HCT116 (cell line): Measurements from ENCODE around the gene RABL6. TPM values are rescaled to one million over a fixed set of nuclear protein-coding genes. Genes with fewer than 3 reads are reported as not detected.
A peak's percentile ranks its signal among the peaks of the same experiment; 100 is the strongest.

Experiments used
- ATAC-seq: fragments of 200-7000 bp; cut with Tn5 transposase; 2 replicates; pipeline ENCODE4 v1.9.1; 2020; ENCODE audit warnings: mild to moderate bottlenecking, moderate library complexity
- BruUV-seq: library from RNA; stranded (reverse); fragments of 400-500 nt; replicated peaks from 2 replicates; lab custom pipeline; 2021; lab: Mats Ljungman, UMichigan
- CTCF ChIA-PET: fragments of 300-600 bp; sonication (Branson Sonifier 250); formaldehyde crosslinking; loops from one replicate; lab custom pipeline; 2021; ENCODE audit warnings: antibody characterized with exemption; lab: Charles Lee
- POLR2A ChIA-PET: fragments of 300-600, 350-600 bp; sonication (Branson Sonifier 250); formaldehyde crosslinking; loops from one replicate; lab custom pipeline; 2021; ENCODE audit warnings: antibody characterized with exemption; lab: Charles Lee
- RAD21 ChIA-PET, 2 experiments: fragments of 300-600 bp; sonication (Branson Sonifier 250); formaldehyde crosslinking; loops; one replicate each; lab custom pipeline; 2023; ENCODE audit warnings: low total read pairs in 2 of 2; ENCODE audit not compliant: uncharacterized antibody in 2 of 2, unreplicated experiment in 2 of 2, low non-redundant PET in 1 of 2; lab: Charles Lee
- DNase-seq: peaks from one replicate; pipeline ENCODE4 v3.0.0-alpha.2; 2010; ENCODE audit warnings: low read depth, low spot score
- H2AFZ ChIP-seq: fragments of 200-600 bp; shearing (Covaris generic), sonication (generic); 2 replicates; pipeline ENCODE4 v1.6.1; 2017; ENCODE audit warnings: low read depth, mixed run types, mixed read lengths, antibody characterized with exemption, low read length; ENCODE audit not compliant: poor library complexity, severe bottlenecking
- H3K27ac ChIP-seq: 2 replicates; pipeline ENCODE4 v1.5.1; 2012; ENCODE audit warnings: low read depth, low read length
- H3K27me3 ChIP-seq: fragments of 200-600 bp; sonication (generic); 2 replicates; pipeline ENCODE4 v1.6.1; 2016; ENCODE audit warnings: mixed run types, low read length, mixed read lengths; ENCODE audit not compliant: insufficient read depth
- H3K36me3 ChIP-seq, 2 experiments: fragments of 200-500 bp in 1 of 2; fragments of 200-600 bp in 1 of 2; sonication (Bioruptor generic) in 1 of 2; sonication (generic) in 1 of 2; 2 replicates each; pipeline versions ENCODE4 v1.5.1 to v1.6.1; 2014 to 2016; ENCODE audit warnings: low read length in 2 of 2, inconsistent platforms in 1 of 2, mixed read lengths in 1 of 2, mixed run types in 1 of 2; ENCODE audit not compliant: insufficient read depth in 2 of 2, control insufficient read depth in 1 of 2
- H3K4me1 ChIP-seq, 2 experiments: fragments of 200-600 bp in 1 of 2; sonication (generic) in 1 of 2; 2 replicates each; pipeline versions ENCODE4 v1.5.1 to v1.6.1; 2012 to 2017; ENCODE audit warnings: low read length in 2 of 2, inconsistent platforms in 1 of 2, mild to moderate bottlenecking in 1 of 2, mixed read lengths in 1 of 2, mixed run types in 1 of 2, moderate library complexity in 1 of 2; ENCODE audit not compliant: insufficient read depth in 2 of 2, control insufficient read depth in 1 of 2
- H3K4me2 ChIP-seq: fragments of 200-600 bp; sonication (generic); 2 replicates; pipeline ENCODE4 v1.6.1; 2017; ENCODE audit warnings: mixed run types, low read length, mixed read lengths
- H3K4me3 ChIP-seq, 2 experiments: fragments of 200-600 bp in 1 of 2; sonication (generic) in 1 of 2; replicated peaks in 1 of 2; 2 replicates each; pipeline ENCODE4 v1.5.1; 2011 to 2016; ENCODE audit warnings: low read length in 2 of 2, control low read depth in 1 of 2, low read depth in 1 of 2, mild to moderate bottlenecking in 1 of 2, mixed read lengths in 1 of 2, mixed run types in 1 of 2
- H3K79me2 ChIP-seq: fragments of 200-600 bp; sonication (generic); 2 replicates; pipeline ENCODE4 v1.6.1; 2017; ENCODE audit warnings: mild to moderate bottlenecking, mixed run types, low read length, moderate library complexity, mixed read lengths; ENCODE audit not compliant: insufficient read depth
- H3K9ac ChIP-seq: fragments of 200-600 bp; sonication (generic); 2 replicates; pipeline ENCODE4 v1.6.1; 2016; ENCODE audit warnings: low read length, mixed read lengths
- H3K9me2 ChIP-seq: fragments of 200-600 bp; sonication (generic), shearing (Covaris generic); 2 replicates; pipeline ENCODE4 v1.6.1; 2017; ENCODE audit warnings: mixed run types, mild to moderate bottlenecking, moderate library complexity; ENCODE audit not compliant: insufficient read depth
- H3K9me3 ChIP-seq, 2 experiments: fragments of 200-500 bp in 1 of 2; fragments of 200-600 bp in 1 of 2; sonication (Bioruptor generic) in 1 of 2; sonication (generic) in 1 of 2; 2 replicates each; pipeline ENCODE4 v1.6.1; 2014 to 2017; ENCODE audit warnings: low read length in 2 of 2, mixed read lengths in 2 of 2, inconsistent platforms in 1 of 2, low read depth in 1 of 2, mild to moderate bottlenecking in 1 of 2, mixed run types in 1 of 2, moderate library complexity in 1 of 2; ENCODE audit not compliant: control insufficient read depth in 1 of 2, insufficient read depth in 1 of 2
- H4K20me1 ChIP-seq: fragments of 200-600 bp; sonication (generic), shearing (Covaris generic); 2 replicates; pipeline ENCODE4 v1.6.1; 2017; ENCODE audit warnings: mixed run types, mild to moderate bottlenecking, moderate library complexity; ENCODE audit not compliant: insufficient read depth
- CEBPB ChIP-seq: IDR thresholded peaks from 2 replicates; pipeline ENCODE4 v1.6.1; 2012; ENCODE audit warnings: low read depth
- ELF1 ChIP-seq: IDR thresholded peaks from 2 replicates; pipeline ENCODE4 v1.6.1; 2012; ENCODE audit warnings: low read depth, borderline replicate concordance
- EZH2phosphoT487 ChIP-seq: fragments of 200-600 bp; IDR thresholded peaks from 2 replicates; pipeline ENCODE4 v1.6.1; 2018; ENCODE audit warnings: antibody characterized with exemption, borderline replicate concordance
- POLR2AphosphoS5 ChIP-seq: IDR thresholded peaks from 2 replicates; pipeline ENCODE4 v1.6.1; 2011; ENCODE audit warnings: mild to moderate bottlenecking, low read depth, low read length, moderate library complexity
- SIN3A ChIP-seq: IDR thresholded peaks from 2 replicates; pipeline ENCODE4 v1.6.1; 2012; ENCODE audit warnings: low read depth
- SRF ChIP-seq: IDR thresholded peaks from 2 replicates; pipeline ENCODE4 v1.6.1; 2012; ENCODE audit warnings: low read depth
- YY1 ChIP-seq: IDR thresholded peaks from 2 replicates; pipeline ENCODE4 v1.6.1; 2011; ENCODE audit warnings: low read length, low read depth, moderate library complexity, mild to moderate bottlenecking; ENCODE audit not compliant: insufficient replicate concordance; ENCODE audit errors: extremely low read depth
- intact Hi-C: fragments of 100-400 bp; cut with micrococcal nuclease; formaldehyde crosslinking; loops from 2 replicates; pipeline ENCODE4 v1.10.0; 2022
- total RNA-seq: library from RNA; stranded (reverse); gene quantifications from one replicate; pipeline ENCODE4 v1.2.1, GENCODE V29; 2021; ENCODE audit not compliant: unreplicated experiment
- TF ChIP-seq, protein P1 (sequence below): IDR thresholded peaks from 2 replicates; pipeline ENCODE4 v1.6.1; 2012; ENCODE audit warnings: low read depth
- TF ChIP-seq, protein P2 (sequence below): IDR thresholded peaks from 2 replicates; pipeline ENCODE4 v1.6.1; 2012
- TF ChIP-seq, protein P3 (sequence below), 3 experiments: fragments of 200-600 bp in 1 of 3; sonication (generic) in 1 of 3; IDR thresholded peaks in 2 of 3; conservative IDR thresholded peaks in 1 of 3; 2 replicates each; pipeline ENCODE4 v1.5.1; 2012 to 2017; ENCODE audit warnings: low read depth in 2 of 3, low read length in 2 of 3, antibody characterized with exemption in 1 of 3, borderline replicate concordance in 1 of 3, control low read depth in 1 of 3, mild to moderate bottlenecking in 1 of 3, mixed read lengths in 1 of 3, mixed run types in 1 of 3, moderate library complexity in 1 of 3; ENCODE audit not compliant: insufficient read depth in 1 of 3

Gene RABL6
- total RNA-seq, 1 experiment from 2014 or later: 98.6 TPM

DNA sequence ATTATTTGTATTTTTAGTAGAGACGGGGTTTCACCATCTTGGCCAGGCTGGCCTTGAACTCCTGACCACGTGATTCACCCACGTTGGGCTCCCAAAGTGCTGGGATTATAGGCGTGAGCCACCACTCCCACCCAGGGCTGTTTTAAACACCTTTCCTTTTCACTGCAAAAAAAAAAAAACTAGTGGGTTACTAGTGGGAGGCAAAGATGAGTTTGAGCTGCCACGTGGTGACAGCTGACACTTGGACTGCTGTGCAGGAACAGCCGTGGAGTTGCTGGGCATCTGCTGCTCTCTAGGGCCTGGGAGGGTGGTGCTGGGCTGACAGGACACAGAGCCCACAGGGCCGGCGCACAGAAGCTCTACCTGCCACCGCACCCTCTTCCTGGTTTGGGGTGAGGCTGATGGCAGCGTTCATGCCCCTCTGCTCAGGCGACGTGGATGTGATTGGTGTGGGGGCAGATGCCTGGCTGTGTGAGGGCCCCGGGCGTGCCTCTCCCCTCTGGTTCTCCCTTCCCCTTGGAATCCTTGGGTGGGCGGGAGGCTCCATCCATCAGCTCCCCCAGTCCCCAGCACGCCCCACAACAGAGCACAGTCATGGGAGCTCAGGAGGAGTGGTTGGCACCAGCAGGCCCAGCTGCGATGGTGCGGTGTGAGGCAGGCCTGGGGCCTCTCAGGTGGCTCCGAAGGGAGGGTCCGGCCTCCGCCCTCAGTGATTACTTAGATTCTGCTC lies 16.9 kb downstream of the RABL6 start (continued):
- TF ChIP-seq, protein P1, sequence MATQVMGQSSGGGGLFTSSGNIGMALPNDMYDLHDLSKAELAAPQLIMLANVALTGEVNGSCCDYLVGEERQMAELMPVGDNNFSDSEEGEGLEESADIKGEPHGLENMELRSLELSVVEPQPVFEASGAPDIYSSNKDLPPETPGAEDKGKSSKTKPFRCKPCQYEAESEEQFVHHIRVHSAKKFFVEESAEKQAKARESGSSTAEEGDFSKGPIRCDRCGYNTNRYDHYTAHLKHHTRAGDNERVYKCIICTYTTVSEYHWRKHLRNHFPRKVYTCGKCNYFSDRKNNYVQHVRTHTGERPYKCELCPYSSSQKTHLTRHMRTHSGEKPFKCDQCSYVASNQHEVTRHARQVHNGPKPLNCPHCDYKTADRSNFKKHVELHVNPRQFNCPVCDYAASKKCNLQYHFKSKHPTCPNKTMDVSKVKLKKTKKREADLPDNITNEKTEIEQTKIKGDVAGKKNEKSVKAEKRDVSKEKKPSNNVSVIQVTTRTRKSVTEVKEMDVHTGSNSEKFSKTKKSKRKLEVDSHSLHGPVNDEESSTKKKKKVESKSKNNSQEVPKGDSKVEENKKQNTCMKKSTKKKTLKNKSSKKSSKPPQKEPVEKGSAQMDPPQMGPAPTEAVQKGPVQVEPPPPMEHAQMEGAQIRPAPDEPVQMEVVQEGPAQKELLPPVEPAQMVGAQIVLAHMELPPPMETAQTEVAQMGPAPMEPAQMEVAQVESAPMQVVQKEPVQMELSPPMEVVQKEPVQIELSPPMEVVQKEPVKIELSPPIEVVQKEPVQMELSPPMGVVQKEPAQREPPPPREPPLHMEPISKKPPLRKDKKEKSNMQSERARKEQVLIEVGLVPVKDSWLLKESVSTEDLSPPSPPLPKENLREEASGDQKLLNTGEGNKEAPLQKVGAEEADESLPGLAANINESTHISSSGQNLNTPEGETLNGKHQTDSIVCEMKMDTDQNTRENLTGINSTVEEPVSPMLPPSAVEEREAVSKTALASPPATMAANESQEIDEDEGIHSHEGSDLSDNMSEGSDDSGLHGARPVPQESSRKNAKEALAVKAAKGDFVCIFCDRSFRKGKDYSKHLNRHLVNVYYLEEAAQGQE: no peak
- no peak for TF ChIP-seq EZH2phosphoT487
- TF ChIP-seq, protein P2, sequence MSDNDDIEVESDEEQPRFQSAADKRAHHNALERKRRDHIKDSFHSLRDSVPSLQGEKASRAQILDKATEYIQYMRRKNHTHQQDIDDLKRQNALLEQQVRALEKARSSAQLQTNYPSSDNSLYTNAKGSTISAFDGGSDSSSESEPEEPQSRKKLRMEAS: no peak
- TF ChIP-seq SIN3A: no peak

DNA sequence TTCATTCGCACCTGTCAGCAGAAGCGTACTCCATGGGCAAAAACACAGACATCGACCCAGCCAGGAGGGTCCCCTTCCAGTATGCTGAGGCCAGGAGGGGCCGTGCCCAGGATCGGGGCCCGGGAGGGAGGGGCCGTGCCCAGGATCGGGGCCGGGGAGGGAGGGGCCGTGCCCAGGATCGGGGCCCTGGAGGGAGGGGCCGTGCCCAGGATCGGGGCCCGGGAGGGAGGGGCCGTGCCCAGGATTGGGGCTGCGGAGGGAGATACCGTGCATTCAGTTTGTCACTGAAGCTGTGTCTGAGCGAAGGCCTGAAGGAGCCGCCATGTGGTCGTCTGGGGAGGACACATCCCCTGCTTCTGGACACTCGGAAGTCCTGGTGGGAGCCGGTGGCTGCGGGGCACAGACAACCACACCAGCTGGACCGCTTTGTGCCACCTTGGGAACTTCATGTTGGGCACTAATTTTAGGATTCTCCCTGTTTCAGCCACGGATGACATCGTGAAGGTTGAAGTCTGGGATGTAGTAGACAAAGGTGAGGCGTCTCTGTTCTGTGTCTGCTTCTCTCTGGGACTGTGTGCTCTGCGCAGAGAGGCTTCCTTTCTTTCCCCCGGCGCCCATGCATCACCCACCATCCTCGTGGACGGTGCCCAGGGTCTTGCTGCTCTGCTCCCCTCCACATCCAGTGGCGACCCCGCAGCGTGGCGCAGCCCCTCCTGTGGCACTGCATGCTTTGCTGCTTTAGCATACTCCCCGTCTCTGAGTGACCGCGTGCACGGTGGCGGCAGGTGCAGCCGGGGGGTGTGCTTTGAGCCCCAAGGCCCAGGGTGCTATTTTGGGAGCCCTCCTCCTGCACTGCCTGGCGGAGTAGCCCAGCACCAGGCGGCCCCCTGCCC lies 17.8 kb downstream of the RABL6 start:
- H2AFZ ChIP-seq: no peak overlapping the region
- H3K9me3 ChIP-seq: no peaks in the 10 kb centered on the region
- H3K27me3 ChIP-seq: no peaks in the 10 kb centered on the region
- H3K9me2 ChIP-seq: no peaks in the 10 kb centered on the region
- ATAC-seq (0 out of 2 replicates have a peak, but pooled peaks have one; percentile 30), DNase-seq (no peak)
- POLR2A ChIA-PET: no interaction called here
- intact Hi-C loops: no loop called here
- H3K9ac ChIP-seq: no peak overlapping the region
- no peak overlapping the region for H3K27ac ChIP-seq
- H3K4me2 ChIP-seq: no peak overlapping the region
- RAD21 ChIA-PET: no interaction called here
- H3K36me3 ChIP-seq: peaks cover 6 to 8% of the 10 kb centered on the region in 2 experiments
- H3K79me2 ChIP-seq: no peaks in the 10 kb centered on the region; the same call in 1 of the 2 replicates
- H3K4me1 ChIP-seq: no peaks in the 10 kb centered on the region
- BruUV-seq: no TSS peak
- H3K4me3 ChIP-seq: no peak overlapping the region
- CTCF ChIA-PET: interaction anchor here (0.5 kb wide), 1 partner anchor 242 kb away, joined by 5 read pairs; no protein-coding TSS in a partner anchor
- no peaks in the 10 kb centered on the region for H4K20me1 ChIP-seq
- TF ChIP-seq EZH2phosphoT487 (no peak), YY1 (no peak), ELF1 (no peak), POLR2AphosphoS5 (no peak), CEBPB (no peak), SRF (no peak)
- TF ChIP-seq, protein P3, sequence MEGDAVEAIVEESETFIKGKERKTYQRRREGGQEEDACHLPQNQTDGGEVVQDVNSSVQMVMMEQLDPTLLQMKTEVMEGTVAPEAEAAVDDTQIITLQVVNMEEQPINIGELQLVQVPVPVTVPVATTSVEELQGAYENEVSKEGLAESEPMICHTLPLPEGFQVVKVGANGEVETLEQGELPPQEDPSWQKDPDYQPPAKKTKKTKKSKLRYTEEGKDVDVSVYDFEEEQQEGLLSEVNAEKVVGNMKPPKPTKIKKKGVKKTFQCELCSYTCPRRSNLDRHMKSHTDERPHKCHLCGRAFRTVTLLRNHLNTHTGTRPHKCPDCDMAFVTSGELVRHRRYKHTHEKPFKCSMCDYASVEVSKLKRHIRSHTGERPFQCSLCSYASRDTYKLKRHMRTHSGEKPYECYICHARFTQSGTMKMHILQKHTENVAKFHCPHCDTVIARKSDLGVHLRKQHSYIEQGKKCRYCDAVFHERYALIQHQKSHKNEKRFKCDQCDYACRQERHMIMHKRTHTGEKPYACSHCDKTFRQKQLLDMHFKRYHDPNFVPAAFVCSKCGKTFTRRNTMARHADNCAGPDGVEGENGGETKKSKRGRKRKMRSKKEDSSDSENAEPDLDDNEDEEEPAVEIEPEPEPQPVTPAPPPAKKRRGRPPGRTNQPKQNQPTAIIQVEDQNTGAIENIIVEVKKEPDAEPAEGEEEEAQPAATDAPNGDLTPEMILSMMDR (IDR thresholded peaks at IDR 0.05 in 2 of 3, conservative IDR thresholded peaks at IDR 0.05 in 1 of 3; ENCODE audit: borderline replicate concordance in 1 of 3, insufficient read depth in 1 of 3, low read depth in 2 of 3, low read length in 2 of 3): no peak
